OCI-LY1 (cell line): Measurements from ENCODE around the gene SLAIN2.

Experiments
- EZH2 ChIP-seq: fragments of 200-600 bp; sonication (generic), shearing (Covaris generic); IDR thresholded peaks from 2 replicates; pipeline ENCODE4 v1.8.0; 2017; ENCODE audit warnings: borderline replicate concordance, mixed run types, mild to moderate bottlenecking, antibody characterized with exemption, low read length, moderate library complexity, mixed read lengths
- TF ChIP-seq, protein P1 (sequence below): fragments of 200-600 bp; sonication (generic), shearing (Covaris generic); IDR thresholded peaks from 2 replicates; pipeline ENCODE4 v1.5.1; 2017; ENCODE audit warnings: mild to moderate bottlenecking, antibody characterized with exemption, low read length, moderate library complexity, mixed read lengths

GRCh38 chr4:48475770-48476169 is 134.4 kb downstream of the SLAIN2 start:
- TF ChIP-seq, protein P1, sequence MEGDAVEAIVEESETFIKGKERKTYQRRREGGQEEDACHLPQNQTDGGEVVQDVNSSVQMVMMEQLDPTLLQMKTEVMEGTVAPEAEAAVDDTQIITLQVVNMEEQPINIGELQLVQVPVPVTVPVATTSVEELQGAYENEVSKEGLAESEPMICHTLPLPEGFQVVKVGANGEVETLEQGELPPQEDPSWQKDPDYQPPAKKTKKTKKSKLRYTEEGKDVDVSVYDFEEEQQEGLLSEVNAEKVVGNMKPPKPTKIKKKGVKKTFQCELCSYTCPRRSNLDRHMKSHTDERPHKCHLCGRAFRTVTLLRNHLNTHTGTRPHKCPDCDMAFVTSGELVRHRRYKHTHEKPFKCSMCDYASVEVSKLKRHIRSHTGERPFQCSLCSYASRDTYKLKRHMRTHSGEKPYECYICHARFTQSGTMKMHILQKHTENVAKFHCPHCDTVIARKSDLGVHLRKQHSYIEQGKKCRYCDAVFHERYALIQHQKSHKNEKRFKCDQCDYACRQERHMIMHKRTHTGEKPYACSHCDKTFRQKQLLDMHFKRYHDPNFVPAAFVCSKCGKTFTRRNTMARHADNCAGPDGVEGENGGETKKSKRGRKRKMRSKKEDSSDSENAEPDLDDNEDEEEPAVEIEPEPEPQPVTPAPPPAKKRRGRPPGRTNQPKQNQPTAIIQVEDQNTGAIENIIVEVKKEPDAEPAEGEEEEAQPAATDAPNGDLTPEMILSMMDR: no peak
- TF ChIP-seq EZH2: no peak
